Smooth muscle cell (in vitro differentiated cells): ENCODE data around the gene IL23R. TPM values are rescaled to one million over a fixed set of nuclear protein-coding genes. Genes with fewer than 3 reads are reported as not detected.

Source experiments
- DNase-seq: peaks from one replicate; lab custom pipeline; 2025; ENCODE audit not compliant: unreplicated experiment; lab: John Stamatoyannopoulos, UW
- H2AFZ ChIP-seq: fragments of 200-600 bp; sonication (generic); 2 replicates; pipeline ENCODE4 v1.6.0; 2016; ENCODE audit warnings: antibody characterized with exemption, low read depth, mild to moderate bottlenecking
- H3F3A ChIP-seq: fragments of 200-600 bp; sonication (generic); 2 replicates; pipeline ENCODE4 v1.6.0; 2017; ENCODE audit warnings: antibody characterized with exemption, low read depth
- H3K27ac ChIP-seq: fragments of 200-600 bp; sonication (generic); 2 replicates; pipeline ENCODE4 v1.5.1; 2016; ENCODE audit warnings: low read depth, mild to moderate bottlenecking
- H3K27me3 ChIP-seq: fragments of 200-600 bp; sonication (generic); 2 replicates; pipeline ENCODE4 v1.6.1; 2016; ENCODE audit warnings: low read depth, mild to moderate bottlenecking
- H3K36me3 ChIP-seq: fragments of 200-600 bp; sonication (generic); 2 replicates; pipeline ENCODE4 v1.5.1; 2016; ENCODE audit warnings: low read depth
- H3K4me1 ChIP-seq: fragments of 200-600 bp; sonication (generic); 2 replicates; pipeline ENCODE4 v1.5.1; 2016; ENCODE audit warnings: low read depth
- H3K4me2 ChIP-seq: fragments of 200-600 bp; sonication (generic); 2 replicates; pipeline ENCODE4 v1.6.0; 2016; ENCODE audit warnings: mild to moderate bottlenecking
- H3K4me3 ChIP-seq: fragments of 200-600 bp; sonication (generic); 2 replicates; pipeline ENCODE4 v1.5.1; 2016; ENCODE audit warnings: mild to moderate bottlenecking
- H3K79me2 ChIP-seq: fragments of 200-600 bp; sonication (generic); 2 replicates; pipeline ENCODE4 v1.6.0; 2016; ENCODE audit warnings: low read depth, mild to moderate bottlenecking
- H3K9ac ChIP-seq: fragments of 200-600 bp; sonication (generic); 2 replicates; pipeline ENCODE4 v1.6.0; 2016; ENCODE audit warnings: low read depth
- H3K9me3 ChIP-seq: fragments of 200-600 bp; sonication (generic); replicated peaks from 2 replicates; pipeline ENCODE4 v1.5.1; 2016; ENCODE audit warnings: low read depth
- H4K20me1 ChIP-seq: fragments of 200-600 bp; sonication (generic); 2 replicates; pipeline ENCODE4 v1.6.0; 2016; ENCODE audit warnings: low read depth
- CTCF ChIP-seq: fragments of 200-600 bp; sonication (generic); IDR thresholded peaks from 2 replicates; pipeline ENCODE4 v1.5.1; 2017; ENCODE audit warnings: borderline replicate concordance, mild to moderate bottlenecking, antibody characterized with exemption; ENCODE audit not compliant: insufficient read depth, poor library complexity, severe bottlenecking
- WGBS: methylation state at CpG from one replicate; pipeline ENCODE4 v1.1.7; 2016; ENCODE audit warnings: low lambda C conversion rate; 5-methylcytosine and 5-hydroxymethylcytosine counted together
- polyA plus RNA-seq: library from polyadenylated mRNA; unstranded; fragments of >200 nt; fragmentation: Nextera tagmentation; extraction: Ambion mirVana; gene quantifications from 2 replicates; pipeline ENCODE4 v1.2.1, GENCODE V29; 2016
- total RNA-seq: library from RNA; depleted of rRNA; stranded (reverse); fragments of >200 nt; gene quantifications from 2 replicates; pipeline ENCODE4 v1.2.3, GENCODE V29; 2014

The IL23R gene
- total and polyA plus RNA-seq, 2 experiments from 2014 or later = not detected

- H3K27ac ChIP-seq = no peak overlapping the region
- H3K36me3 ChIP-seq = no peaks in the 10 kb centered on the region
- H3K4me3 ChIP-seq = no peak overlapping the region
- TF ChIP-seq CTCF = no peak
- no peaks in the 10 kb centered on the region for H3K9me3 ChIP-seq
- no peaks in the 10 kb centered on the region for H3K79me2 ChIP-seq
- H3K27me3 ChIP-seq = no peaks in the 10 kb centered on the region
- no peaks in the 10 kb centered on the region for H3K4me1 ChIP-seq
- H4K20me1 ChIP-seq = no peaks in the 10 kb centered on the region
- H3K4me2 ChIP-seq = no peak overlapping the region
- DNase-seq = no peak
- no peak overlapping the region for H2AFZ ChIP-seq
- H3K9ac ChIP-seq = no peak overlapping the region
- H3F3A ChIP-seq = no peaks in the 10 kb centered on the region
- 42% methylated on average over 2 of the region's 2 CpGs for WGBS
Measured at GRCh38 chr1:67239738-67240137, 73.5 kb downstream of the IL23R start.

GRCh38 chr1:67241200-67241746, 75.0 kb downstream of the IL23R start:
- DNase-seq = no peak
- Histone ChIP-seq H3K36me3 (no peaks in the 10 kb centered on the region), H3K79me2 (no peaks in the 10 kb centered on the region), H3K27ac (no peak overlapping the region), H3K9ac (no peak overlapping the region), H3K4me3 (no peak overlapping the region), H3F3A (no peaks in the 10 kb centered on the region), H3K9me3 (no peaks in the 10 kb centered on the region), H4K20me1 (no peaks in the 10 kb centered on the region), H2AFZ (no peak overlapping the region), H3K27me3 (no peaks in the 10 kb centered on the region), H3K4me1 (no peaks in the 10 kb centered on the region), H3K4me2 (no peak overlapping the region)
- 78% methylated on average over 1 of the region's 1 CpG for whole genome bisulfite sequencing
- no peak for TF ChIP-seq CTCF

- H3K27ac ChIP-seq = no peak overlapping the region
- H2AFZ ChIP-seq = no peak overlapping the region
- no peak for DNase-seq
- H3K9me3 ChIP-seq = no peaks in the 10 kb centered on the region
- no peak overlapping the region for H3K4me2 ChIP-seq
- H3K4me1 ChIP-seq = no peaks in the 10 kb centered on the region
- H4K20me1 ChIP-seq = no peaks in the 10 kb centered on the region
- no peak overlapping the region for H3K4me3 ChIP-seq
- no peak overlapping the region for H3K9ac ChIP-seq
- H3K79me2 ChIP-seq = no peaks in the 10 kb centered on the region
- no peaks in the 10 kb centered on the region for H3K27me3 ChIP-seq
- TF ChIP-seq CTCF = no peak
- H3K36me3 ChIP-seq = no peaks in the 10 kb centered on the region
- no peaks in the 10 kb centered on the region for H3F3A ChIP-seq
Measured at GRCh38 chr1:67242016-67242415, 75.8 kb downstream of the IL23R start.

- Histone ChIP-seq H3K4me2 (no peak overlapping the region), H3K36me3 (no peaks in the 10 kb centered on the region), H2AFZ (no peak overlapping the region), H4K20me1 (no peaks in the 10 kb centered on the region), H3K27me3 (no peaks in the 10 kb centered on the region), H3K4me1 (no peaks in the 10 kb centered on the region), H3F3A (no peaks in the 10 kb centered on the region), H3K27ac (no peak overlapping the region), H3K9ac (no peak overlapping the region), H3K9me3 (peaks cover 14% of the 10 kb centered on the region), H3K79me2 (no peaks in the 10 kb centered on the region), H3K4me3 (no peak overlapping the region)
- TF ChIP-seq CTCF = no peak
- 72% methylated on average over 2 of the region's 2 CpGs for WGBS
- DNase-seq = no peak
Measured at GRCh38 chr1:67250051-67250653, 83.9 kb downstream of the IL23R start.
